ENCODE results near the gene SPP1.

The SPP1 gene

DNA sequence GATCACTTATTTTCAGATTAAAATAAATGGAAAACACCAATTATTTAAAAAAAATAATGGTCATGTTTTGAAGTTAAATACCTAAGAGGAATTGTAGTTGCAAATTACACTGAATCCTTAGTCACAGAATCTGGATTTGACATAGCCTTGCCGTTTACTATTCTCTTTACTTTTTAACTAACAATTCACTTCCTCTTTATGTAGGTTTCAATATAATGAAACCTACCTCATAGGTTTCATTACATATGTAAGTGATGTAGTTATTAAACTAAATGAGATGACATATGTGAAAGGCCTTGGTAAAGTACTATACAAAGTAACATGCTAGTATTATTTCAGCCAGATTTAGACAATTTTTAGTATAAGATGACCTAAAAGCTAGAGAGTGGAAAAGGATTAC is 6.5 kb downstream of the SPP1 start:
- no peak overlapping the region for H3K4me3 ChIP-seq (replicated peaks; ENCODE audit: low read depth, low read length)
- DNase-seq (ENCODE audit: extremely low read depth, insufficient read length) = no peak
- TF ChIP-seq, protein P1, sequence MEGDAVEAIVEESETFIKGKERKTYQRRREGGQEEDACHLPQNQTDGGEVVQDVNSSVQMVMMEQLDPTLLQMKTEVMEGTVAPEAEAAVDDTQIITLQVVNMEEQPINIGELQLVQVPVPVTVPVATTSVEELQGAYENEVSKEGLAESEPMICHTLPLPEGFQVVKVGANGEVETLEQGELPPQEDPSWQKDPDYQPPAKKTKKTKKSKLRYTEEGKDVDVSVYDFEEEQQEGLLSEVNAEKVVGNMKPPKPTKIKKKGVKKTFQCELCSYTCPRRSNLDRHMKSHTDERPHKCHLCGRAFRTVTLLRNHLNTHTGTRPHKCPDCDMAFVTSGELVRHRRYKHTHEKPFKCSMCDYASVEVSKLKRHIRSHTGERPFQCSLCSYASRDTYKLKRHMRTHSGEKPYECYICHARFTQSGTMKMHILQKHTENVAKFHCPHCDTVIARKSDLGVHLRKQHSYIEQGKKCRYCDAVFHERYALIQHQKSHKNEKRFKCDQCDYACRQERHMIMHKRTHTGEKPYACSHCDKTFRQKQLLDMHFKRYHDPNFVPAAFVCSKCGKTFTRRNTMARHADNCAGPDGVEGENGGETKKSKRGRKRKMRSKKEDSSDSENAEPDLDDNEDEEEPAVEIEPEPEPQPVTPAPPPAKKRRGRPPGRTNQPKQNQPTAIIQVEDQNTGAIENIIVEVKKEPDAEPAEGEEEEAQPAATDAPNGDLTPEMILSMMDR (IDR thresholded peaks at IDR 0.05; ENCODE audit: insufficient read depth, low read length, poor library complexity, severe bottlenecking) = no peak
- no peaks in the 10 kb centered on the region for H3K27me3 ChIP-seq (replicated peaks; ENCODE audit: control insufficient read depth, insufficient read depth, low read length)
- no peaks in the 10 kb centered on the region for H3K36me3 ChIP-seq (ENCODE audit: control insufficient read depth, insufficient read depth, low read length)

DNA sequence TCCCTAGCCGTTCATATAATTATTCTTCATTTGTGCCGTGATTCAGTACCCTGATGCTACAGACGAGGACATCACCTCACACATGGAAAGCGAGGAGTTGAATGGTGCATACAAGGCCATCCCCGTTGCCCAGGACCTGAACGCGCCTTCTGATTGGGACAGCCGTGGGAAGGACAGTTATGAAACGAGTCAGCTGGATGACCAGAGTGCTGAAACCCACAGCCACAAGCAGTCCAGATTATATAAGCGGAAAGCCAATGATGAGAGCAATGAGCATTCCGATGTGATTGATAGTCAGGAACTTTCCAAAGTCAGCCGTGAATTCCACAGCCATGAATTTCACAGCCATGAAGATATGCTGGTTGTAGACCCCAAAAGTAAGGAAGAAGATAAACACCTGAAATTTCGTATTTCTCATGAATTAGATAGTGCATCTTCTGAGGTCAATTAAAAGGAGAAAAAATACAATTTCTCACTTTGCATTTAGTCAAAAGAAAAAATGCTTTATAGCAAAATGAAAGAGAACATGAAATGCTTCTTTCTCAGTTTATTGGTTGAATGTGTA is 7.0 kb downstream of the SPP1 start:
- no peaks in the 10 kb centered on the region for H3K27me3 ChIP-seq (replicated peaks; ENCODE audit: control insufficient read depth, insufficient read depth, low read length)
- TF ChIP-seq, protein P1 (IDR thresholded peaks at IDR 0.05; ENCODE audit: insufficient read depth, low read length, poor library complexity, severe bottlenecking) = no peak
- no peaks in the 10 kb centered on the region for H3K36me3 ChIP-seq (ENCODE audit: control insufficient read depth, insufficient read depth, low read length)
- H3K4me3 ChIP-seq (replicated peaks; ENCODE audit: low read depth, low read length) = no peak overlapping the region
- DNase-seq (ENCODE audit: extremely low read depth, insufficient read length) = no peak

DNA sequence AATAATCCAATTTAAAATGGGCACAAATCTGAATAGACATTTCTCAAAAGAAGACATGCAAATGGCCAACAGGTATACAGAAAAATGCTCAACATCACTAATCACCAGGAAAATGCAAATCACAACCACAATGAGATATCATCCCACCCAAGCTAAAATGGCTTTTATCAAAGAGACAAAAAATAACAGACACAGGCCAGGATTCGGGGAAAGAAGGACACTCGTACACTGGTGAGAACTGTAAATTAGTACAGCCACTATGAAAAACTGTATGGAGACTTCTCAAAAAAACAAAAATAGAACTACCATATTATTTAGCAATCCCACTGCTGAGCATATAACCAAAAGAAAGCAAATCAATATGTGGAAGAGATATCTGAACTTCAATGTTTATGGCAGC is 8.5 kb downstream of the SPP1 start:
- H3K27me3 ChIP-seq (replicated peaks; ENCODE audit: control insufficient read depth, insufficient read depth, low read length) = no peaks in the 10 kb centered on the region
- H3K4me3 ChIP-seq (replicated peaks; ENCODE audit: low read depth, low read length) = no peak overlapping the region
- no peaks in the 10 kb centered on the region for H3K36me3 ChIP-seq (ENCODE audit: control insufficient read depth, insufficient read depth, low read length)
- TF ChIP-seq, protein P1 (IDR thresholded peaks at IDR 0.05; ENCODE audit: insufficient read depth, low read length, poor library complexity, severe bottlenecking) = no peak
- no peak for DNase-seq (ENCODE audit: extremely low read depth, insufficient read length)

DNA sequence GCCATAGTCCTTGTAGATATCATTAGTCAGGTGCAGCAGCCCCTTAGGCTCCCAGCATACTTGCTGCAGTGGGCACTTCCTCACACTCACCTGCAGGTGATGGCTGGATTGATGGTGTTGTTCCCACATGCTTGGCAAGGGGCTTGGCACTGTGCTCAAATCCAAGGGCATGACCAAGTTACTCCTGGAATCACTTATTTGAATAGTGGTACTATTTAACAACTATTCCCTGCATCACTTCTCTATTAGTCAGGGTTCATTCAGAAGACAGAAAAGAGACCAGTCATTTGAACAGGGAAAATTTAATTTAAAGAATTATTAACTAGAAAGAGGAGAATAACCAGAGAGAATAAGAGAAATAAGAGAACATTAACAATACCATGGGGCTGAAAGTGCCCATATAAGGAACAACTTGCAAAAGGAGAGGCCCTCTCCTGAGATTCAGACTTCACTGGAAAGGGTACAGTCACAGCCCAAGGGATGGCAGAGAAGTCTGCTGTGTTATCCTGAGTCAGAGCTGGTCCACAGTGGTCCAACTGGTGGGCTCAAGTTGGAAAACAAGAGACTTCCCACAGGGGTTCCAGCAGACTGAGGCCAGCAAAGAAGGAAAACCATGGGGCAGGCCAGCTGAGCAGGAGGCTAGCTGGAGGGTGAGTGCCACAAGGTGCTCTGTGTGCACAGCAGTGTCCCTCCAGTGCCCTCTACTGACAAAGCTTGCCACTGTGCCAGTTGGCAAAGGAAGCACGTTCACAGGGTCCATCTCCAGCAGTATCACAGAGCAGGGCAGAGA is 9.8 kb downstream of the SPP1 start:
- TF ChIP-seq, protein P1 (IDR thresholded peaks at IDR 0.05; ENCODE audit: insufficient read depth, low read length, poor library complexity, severe bottlenecking) = peak; percentile 72
- Histone ChIP-seq H3K27me3 (replicated peaks; ENCODE audit: control insufficient read depth, insufficient read depth, low read length) (no peaks in the 10 kb centered on the region), H3K4me3 (replicated peaks; ENCODE audit: low read depth, low read length) (no peak overlapping the region), H3K36me3 (ENCODE audit: control insufficient read depth, insufficient read depth, low read length) (no peaks in the 10 kb centered on the region)
- no peak for DNase-seq (ENCODE audit: extremely low read depth, insufficient read length)

DNA sequence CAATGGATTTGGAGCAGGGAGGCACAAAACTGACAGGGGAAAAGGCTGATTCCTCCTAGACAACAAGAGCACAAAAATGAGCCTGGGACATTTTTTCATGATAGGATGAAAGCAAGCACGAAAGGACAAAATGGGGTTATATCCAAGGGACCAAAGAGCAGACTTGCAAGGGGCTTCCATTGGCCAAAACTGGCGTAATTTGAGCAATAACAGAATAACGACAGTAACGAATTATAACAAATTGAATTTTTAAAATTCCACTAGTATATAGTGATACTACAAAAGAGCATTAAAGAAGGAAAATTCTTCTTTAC is 10.3 kb downstream of the SPP1 start:
- TF ChIP-seq, protein P1 (IDR thresholded peaks at IDR 0.05; ENCODE audit: insufficient read depth, low read length, poor library complexity, severe bottlenecking) = no peak
- H3K27me3 ChIP-seq (replicated peaks; ENCODE audit: control insufficient read depth, insufficient read depth, low read length) = no peaks in the 10 kb centered on the region
- DNase-seq (ENCODE audit: extremely low read depth, insufficient read length) = no peak
- no peaks in the 10 kb centered on the region for H3K36me3 ChIP-seq (ENCODE audit: control insufficient read depth, insufficient read depth, low read length)
- H3K4me3 ChIP-seq (replicated peaks; ENCODE audit: low read depth, low read length) = no peak overlapping the region
